Parathyroid adenoma (tissue), 2 donors: ENCODE measurements around the gene PTCH1.

Experiments
- H2AFZ ChIP-seq: fragments of 300-600 bp; sonication (generic); one replicate; pipeline ENCODE4 v1.7.0; 2017; ENCODE audit warnings: antibody characterized with exemption, mild to moderate bottlenecking
- H3K27ac ChIP-seq: fragments of 300-600 bp; sonication (generic); one replicate; pipeline ENCODE4 v1.7.0; 2017
- H3K27me3 ChIP-seq: fragments of 300-600 bp; sonication (generic); one replicate; pipeline ENCODE4 v1.7.0; 2017; ENCODE audit warnings: low read length; ENCODE audit not compliant: control insufficient read depth, insufficient read depth
- H3K36me3 ChIP-seq: fragments of 300-600 bp; sonication (generic); one replicate; pipeline ENCODE4 v1.7.0; 2017; ENCODE audit warnings: low read length; ENCODE audit not compliant: control insufficient read depth, insufficient read depth
- H3K4me1 ChIP-seq: fragments of 300-600 bp; sonication (generic); one replicate; pipeline ENCODE4 v1.7.0; 2017; ENCODE audit warnings: control low read depth
- H3K4me2 ChIP-seq: fragments of 300-600 bp; sonication (generic); one replicate; pipeline ENCODE4 v1.7.0; 2017; ENCODE audit warnings: low read length
- H3K4me3 ChIP-seq: fragments of 300-600 bp; sonication (generic); one replicate; pipeline ENCODE4 v1.7.0; 2017; ENCODE audit warnings: low read depth, low read length
- H3K79me2 ChIP-seq: fragments of 300-600 bp; sonication (generic); one replicate; pipeline ENCODE4 v1.7.0; 2017; ENCODE audit warnings: control low read depth
- H3K9ac ChIP-seq: fragments of 300-600 bp; sonication (generic); one replicate; pipeline ENCODE4 v1.7.0; 2017; ENCODE audit warnings: mild to moderate bottlenecking
- H3K9me3 ChIP-seq: fragments of 300-600 bp; sonication (generic); one replicate; pipeline ENCODE4 v1.7.0; 2017; ENCODE audit warnings: low read length; ENCODE audit not compliant: control insufficient read depth
- CTCF ChIP-seq: fragments of 300-600 bp; sonication (generic); IDR thresholded peaks from one replicate; pipeline ENCODE4 v1.7.0; 2017; ENCODE audit warnings: antibody characterized with exemption, mild to moderate bottlenecking
- donor health status: primary hyperparathyroidism.

The PTCH1 gene

GRCh38 chr9:95446984-95447383 lies 69.8 kb downstream of the PTCH1 start:
- H3K4me2 ChIP-seq = no peak overlapping the region
- H3K27ac ChIP-seq = no peak overlapping the region
- no peak overlapping the region for H3K4me3 ChIP-seq
- H3K4me1 ChIP-seq = no peaks in the 10 kb centered on the region
- no peaks in the 10 kb centered on the region for H3K79me2 ChIP-seq
- H3K9ac ChIP-seq = no peak overlapping the region
- H3K27me3 ChIP-seq = no peaks in the 10 kb centered on the region
- H3K36me3 ChIP-seq = no peaks in the 10 kb centered on the region
- no peak for TF ChIP-seq CTCF
- H3K9me3 ChIP-seq = no peaks in the 10 kb centered on the region
- H2AFZ ChIP-seq = no peak overlapping the region

- Histone ChIP-seq H3K9ac (no peak overlapping the region), H3K79me2 (no peaks in the 10 kb centered on the region), H3K4me1 (no peaks in the 10 kb centered on the region), H3K4me3 (no peak overlapping the region), H2AFZ (no peak overlapping the region), H3K27ac (no peak overlapping the region), H3K27me3 (no peaks in the 10 kb centered on the region), H3K9me3 (no peaks in the 10 kb centered on the region), H3K36me3 (no peaks in the 10 kb centered on the region), H3K4me2 (no peak overlapping the region)
- no peak for TF ChIP-seq CTCF
Observed at GRCh38 chr9:95446259-95446658, 70.5 kb downstream of the PTCH1 start.

GRCh38 chr9:95444160-95444559 lies 72.6 kb downstream of the PTCH1 start:
- Histone ChIP-seq H3K4me2 (no peak overlapping the region), H2AFZ (no peak overlapping the region), H3K9me3 (no peaks in the 10 kb centered on the region), H3K27me3 (no peaks in the 10 kb centered on the region), H3K36me3 (no peaks in the 10 kb centered on the region), H3K79me2 (no peaks in the 10 kb centered on the region), H3K27ac (no peak overlapping the region), H3K4me3 (no peak overlapping the region), H3K4me1 (no peaks in the 10 kb centered on the region), H3K9ac (no peak overlapping the region)
- TF ChIP-seq CTCF = no peak

GRCh38 chr9:95443301-95443700 lies 73.5 kb downstream of the PTCH1 start:
- no peak for TF ChIP-seq CTCF
- H3K36me3 ChIP-seq = no peaks in the 10 kb centered on the region
- H3K9ac ChIP-seq = no peak overlapping the region
- H3K4me1 ChIP-seq = no peaks in the 10 kb centered on the region
- H3K27ac ChIP-seq = no peak overlapping the region
- H3K4me3 ChIP-seq = no peak overlapping the region
- no peaks in the 10 kb centered on the region for H3K9me3 ChIP-seq
- no peaks in the 10 kb centered on the region for H3K27me3 ChIP-seq
- H3K79me2 ChIP-seq = no peaks in the 10 kb centered on the region
- H3K4me2 ChIP-seq = no peak overlapping the region
- H2AFZ ChIP-seq = no peak overlapping the region

GRCh38 chr9:95441081-95441480 lies 75.7 kb downstream of the PTCH1 start:
- Histone ChIP-seq H3K4me1 (no peaks in the 10 kb centered on the region), H3K27me3 (no peaks in the 10 kb centered on the region), H3K4me2 (no peak overlapping the region), H3K4me3 (no peak overlapping the region), H3K36me3 (no peaks in the 10 kb centered on the region), H2AFZ (no peak overlapping the region), H3K79me2 (no peaks in the 10 kb centered on the region), H3K9me3 (no peaks in the 10 kb centered on the region), H3K27ac (no peak overlapping the region), H3K9ac (no peak overlapping the region)
- no peak for TF ChIP-seq CTCF
